Stimulated activated CD4-positive, alpha-beta T cell treated with anti-CD3 and anti-CD28 coated beads, TNF-alpha, amount 100 ng/mL, for 24 hours (primary cell): ENCODE results near the gene ZNF621.
"Not testable (repeated sequence)": the region's sequence is repeated elsewhere in the genome, so short reads cannot be mapped to it uniquely, and the experiment has no call there.

ENCODE experiments used
- DNase-seq, 3 experiments: peaks; one replicate each; pipeline ENCODE4 v3.0.0-alpha.2; 2020; ENCODE audit warnings: low read depth in 3 of 3

Gene ZNF621

GRCh38 chr3:40534283-40534682 lies 9.5 kb downstream of the ZNF621 start:
- DNase-seq = no peak

- no peak for DNase-seq
Observed at GRCh38 chr3:40546816-40547215, 22.1 kb downstream of the ZNF621 start.

GRCh38 chr3:40550167-40550566 lies 25.4 kb downstream of the ZNF621 start:
- no peak for DNase-seq

- DNase-seq = no peak
Observed at GRCh38 chr3:40557575-40558161, 32.9 kb downstream of the ZNF621 start.

- not testable (repeated sequence) for DNase-seq
Observed at GRCh38 chr3:40562482-40562881, 37.7 kb downstream of the ZNF621 start.

- not testable (repeated sequence) for DNase-seq
Observed at GRCh38 chr3:40565629-40566028, 40.9 kb downstream of the ZNF621 start.

GRCh38 chr3:40566694-40567093 lies 41.9 kb downstream of the ZNF621 start:
- no peak for DNase-seq

- DNase-seq = no peak
Observed at GRCh38 chr3:40572588-40572987, 47.8 kb downstream of the ZNF621 start.

GRCh38 chr3:40574050-40574449 lies 49.3 kb downstream of the ZNF621 start:
- no peak for DNase-seq

GRCh38 chr3:40574661-40575060 lies 49.9 kb downstream of the ZNF621 start:
- no peak for DNase-seq

- DNase-seq = no peak
Observed at GRCh38 chr3:40576396-40576795, 51.6 kb downstream of the ZNF621 start.

GRCh38 chr3:40580494-40581091 lies 55.8 kb downstream of the ZNF621 start:
- DNase-seq = peak; percentile 30 to 58 (median 56)

- DNase-seq = no peak
Observed at GRCh38 chr3:40581166-40581565, 56.4 kb downstream of the ZNF621 start.

GRCh38 chr3:40582401-40583027 lies 57.8 kb downstream of the ZNF621 start:
- DNase-seq = no peak

- DNase-seq = no peak
Observed at GRCh38 chr3:40583691-40584090, 58.9 kb downstream of the ZNF621 start.

GRCh38 chr3:40584625-40585189 lies 59.9 kb downstream of the ZNF621 start:
- peak; percentile 20 to 68 (median 46) for DNase-seq

GRCh38 chr3:40585381-40586016 lies 60.7 kb downstream of the ZNF621 start:
- no peak for DNase-seq

- DNase-seq = no peak
Observed at GRCh38 chr3:40586901-40587300, 62.1 kb downstream of the ZNF621 start.

- no peak for DNase-seq
Observed at GRCh38 chr3:40588406-40588805, 63.6 kb downstream of the ZNF621 start.
